Measurements from ENCODE around the gene PARD6B.
"Not testable (repeated sequence)": the region's sequence is repeated elsewhere in the genome, so short reads cannot be mapped to it uniquely, and the experiment has no call there.

The PARD6B gene

GRCh38 chr20:50746138-50746940, 15.0 kb downstream of the PARD6B start:
- no peak for DNase-seq (ENCODE audit: low read depth)

- no peak for DNase-seq (ENCODE audit: low read depth)
These were observed 15.9 kb downstream of the PARD6B start for GRCh38 chr20:50747275-50747674.

DNA sequence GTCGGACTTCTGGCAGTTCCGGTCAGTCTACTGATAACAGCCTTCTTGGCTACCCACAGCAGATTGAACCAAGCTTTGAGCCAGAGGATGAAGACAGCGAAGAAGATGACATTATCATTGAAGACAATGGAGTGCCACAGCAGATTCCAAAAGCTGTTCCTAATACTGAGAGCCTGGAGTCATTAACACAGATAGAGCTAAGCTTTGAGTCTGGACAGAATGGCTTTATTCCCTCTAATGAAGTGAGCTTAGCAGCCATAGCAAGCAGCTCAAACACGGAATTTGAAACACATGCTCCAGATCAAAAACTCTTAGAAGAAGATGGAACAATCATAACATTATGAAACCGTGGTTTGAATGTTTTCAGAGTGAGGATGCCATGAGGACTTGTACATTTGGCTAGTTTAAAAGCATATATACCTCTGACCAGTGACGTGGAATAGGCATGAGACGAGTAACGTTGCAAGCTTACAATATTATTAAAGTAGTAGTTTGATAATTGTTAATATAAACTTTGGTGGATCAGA, 18.8 kb downstream of the PARD6B start:
- DNase-seq (ENCODE audit: low read depth), result no peak

- DNase-seq (ENCODE audit: low read depth), result no peak
These were observed 21.8 kb downstream of the PARD6B start for GRCh38 chr20:50753152-50753551.

DNA sequence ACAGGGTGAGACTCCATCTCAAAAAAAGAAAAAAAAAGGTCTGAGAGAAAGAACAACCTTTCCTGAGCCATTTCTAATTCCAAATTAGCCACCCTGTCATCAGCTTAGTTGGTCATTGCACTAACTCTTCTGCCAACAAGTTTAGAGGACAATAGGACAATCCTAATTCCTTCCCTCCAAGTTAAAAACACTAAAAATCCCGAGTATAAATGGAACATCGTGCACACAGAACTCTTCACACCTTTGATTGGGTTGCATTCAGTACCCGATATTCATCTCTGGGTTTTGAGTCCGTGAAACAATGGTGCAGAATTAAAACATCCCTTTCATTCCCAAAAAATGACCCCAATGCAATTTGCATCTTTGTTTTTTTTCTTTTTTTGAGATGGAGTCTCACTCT, 23.0 kb downstream of the PARD6B start:
- DNase-seq (ENCODE audit: low read depth), result no peak

- DNase-seq (ENCODE audit: low read depth), result no peak
These were observed 25.1 kb downstream of the PARD6B start for GRCh38 chr20:50756447-50756846.

DNA sequence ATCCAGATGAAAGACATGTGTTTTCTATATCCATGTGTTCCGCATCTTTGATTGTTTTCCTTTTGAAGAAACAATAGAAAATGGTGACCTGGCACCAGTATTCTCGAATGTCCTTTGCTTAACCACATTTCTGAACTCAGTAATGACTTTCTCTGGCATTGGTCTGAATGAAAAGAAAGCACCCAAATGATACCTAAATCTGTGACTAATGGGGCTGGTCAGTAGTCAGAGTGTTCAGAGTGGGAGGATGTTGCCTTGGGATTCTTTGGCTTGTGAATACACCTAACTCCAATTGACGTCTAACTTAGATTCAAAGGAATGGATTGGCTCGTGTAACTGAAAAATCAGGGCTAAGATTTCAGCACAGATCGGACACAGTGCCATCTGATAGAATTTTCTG, 27.1 kb downstream of the PARD6B start:
- no peak for DNase-seq (ENCODE audit: low read depth)

GRCh38 chr20:50758992-50759391, 27.6 kb downstream of the PARD6B start:
- DNase-seq (ENCODE audit: low read depth), result no peak

- DNase-seq (ENCODE audit: low read depth), result no peak
These were observed 28.3 kb downstream of the PARD6B start for GRCh38 chr20:50759678-50760077.

DNA sequence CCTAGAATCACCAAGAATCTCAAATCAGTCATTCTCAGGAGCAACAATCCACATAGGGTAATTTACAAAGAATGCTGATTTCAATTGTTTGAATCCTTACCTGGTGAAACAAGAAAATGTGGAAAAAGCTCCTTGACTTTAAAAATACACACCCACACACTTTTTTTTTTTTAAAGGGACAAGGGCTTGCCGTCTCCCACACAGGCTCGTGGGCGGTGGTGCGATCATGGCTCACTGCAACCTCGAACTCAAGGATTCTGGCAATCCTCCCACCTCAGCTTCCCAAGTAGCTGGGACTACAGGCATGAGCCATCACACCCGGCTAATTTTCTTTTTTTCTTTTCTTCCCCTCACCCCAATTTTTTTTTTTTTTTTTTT, 30.7 kb downstream of the PARD6B start:
- DNase-seq (ENCODE audit: low read depth), result no peak

- no peak for DNase-seq (ENCODE audit: low read depth)
These were observed 31.2 kb downstream of the PARD6B start for GRCh38 chr20:50762435-50763220.

- DNase-seq (ENCODE audit: low read depth), result not testable (repeated sequence)
These were observed 32.4 kb downstream of the PARD6B start for GRCh38 chr20:50763550-50764458.

GRCh38 chr20:50765251-50765650, 33.9 kb downstream of the PARD6B start:
- DNase-seq (ENCODE audit: low read depth), result not testable (repeated sequence)

DNA sequence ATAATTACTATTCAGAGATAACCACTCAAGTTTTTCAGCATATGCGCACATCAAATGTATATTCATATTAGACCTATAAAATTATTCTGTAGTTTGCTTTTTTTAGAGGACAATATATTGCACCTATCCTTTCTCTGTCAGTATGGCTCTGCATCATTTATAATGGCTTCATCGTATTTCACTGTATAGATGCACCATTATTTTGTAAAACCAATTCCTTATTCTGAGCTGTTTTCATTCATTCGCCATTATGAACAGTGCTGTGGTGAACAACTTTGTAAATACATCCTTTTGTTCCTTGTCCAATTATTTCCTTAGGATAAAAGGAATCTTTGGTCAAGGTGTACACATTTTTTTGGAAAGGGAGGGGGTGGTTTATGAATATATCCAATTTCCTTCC, 34.3 kb downstream of the PARD6B start:
- DNase-seq (ENCODE audit: low read depth), result no peak

- DNase-seq (ENCODE audit: low read depth), result not testable (repeated sequence)
These were observed 35.8 kb downstream of the PARD6B start for GRCh38 chr20:50766955-50767809.

DNA sequence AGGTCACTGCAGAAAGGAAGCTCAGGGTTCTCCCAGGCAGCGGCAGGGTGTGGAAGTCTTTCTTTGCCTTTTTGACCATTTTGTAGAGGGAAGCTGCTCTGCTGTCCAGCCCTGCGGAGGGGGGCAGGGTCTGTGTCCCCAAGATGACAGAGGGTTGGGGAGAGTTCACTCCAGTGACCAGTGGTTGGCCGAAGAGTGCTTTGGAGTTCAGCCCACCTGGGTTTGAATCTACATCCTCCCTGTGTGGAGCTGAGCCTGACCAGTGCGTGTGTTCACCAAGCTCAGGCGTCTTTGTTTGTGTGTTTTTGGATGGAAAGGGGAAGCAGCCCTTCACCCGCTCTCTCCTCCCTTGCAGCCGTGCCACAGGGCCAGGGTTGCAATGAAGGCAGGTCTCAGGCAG, 37.6 kb downstream of the PARD6B start:
- not testable (repeated sequence) for DNase-seq (ENCODE audit: low read depth)

GRCh38 chr20:50769551-50770085, 38.2 kb downstream of the PARD6B start:
- DNase-seq (ENCODE audit: low read depth), result not testable (repeated sequence)

DNA sequence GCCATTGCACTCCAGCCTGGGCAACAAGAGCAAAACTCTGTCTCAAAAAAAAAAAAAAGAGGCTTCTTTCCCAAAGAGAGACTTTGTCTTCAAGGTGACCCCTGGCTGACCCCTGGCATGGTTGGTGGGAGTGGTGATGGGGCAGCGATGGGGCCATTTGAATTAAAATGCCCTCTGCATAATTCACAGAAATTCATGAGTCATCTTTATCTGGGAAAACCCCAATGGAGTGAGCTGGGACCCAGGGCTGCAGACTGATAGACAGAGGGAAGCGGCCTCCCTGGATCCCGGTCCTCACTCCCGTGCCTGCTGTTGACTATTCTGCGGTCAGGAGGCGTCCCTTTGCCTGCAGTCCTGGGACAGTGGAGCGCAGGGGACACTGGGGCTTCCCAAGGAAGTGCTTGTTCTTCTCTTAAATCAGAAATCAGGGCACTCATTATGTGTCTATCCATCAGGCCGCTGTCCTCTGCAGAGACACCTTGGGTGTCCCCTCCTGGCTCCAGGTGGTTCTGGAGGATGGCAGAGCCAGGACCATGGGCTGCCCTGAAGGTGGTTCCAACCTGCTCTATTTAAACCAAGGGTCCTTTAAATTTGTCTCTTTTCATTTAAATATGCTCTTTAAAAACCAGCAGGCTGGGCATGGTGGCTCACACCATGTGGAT, 40.2 kb downstream of the PARD6B start:
- DNase-seq (ENCODE audit: low read depth), result not testable (repeated sequence)

DNA sequence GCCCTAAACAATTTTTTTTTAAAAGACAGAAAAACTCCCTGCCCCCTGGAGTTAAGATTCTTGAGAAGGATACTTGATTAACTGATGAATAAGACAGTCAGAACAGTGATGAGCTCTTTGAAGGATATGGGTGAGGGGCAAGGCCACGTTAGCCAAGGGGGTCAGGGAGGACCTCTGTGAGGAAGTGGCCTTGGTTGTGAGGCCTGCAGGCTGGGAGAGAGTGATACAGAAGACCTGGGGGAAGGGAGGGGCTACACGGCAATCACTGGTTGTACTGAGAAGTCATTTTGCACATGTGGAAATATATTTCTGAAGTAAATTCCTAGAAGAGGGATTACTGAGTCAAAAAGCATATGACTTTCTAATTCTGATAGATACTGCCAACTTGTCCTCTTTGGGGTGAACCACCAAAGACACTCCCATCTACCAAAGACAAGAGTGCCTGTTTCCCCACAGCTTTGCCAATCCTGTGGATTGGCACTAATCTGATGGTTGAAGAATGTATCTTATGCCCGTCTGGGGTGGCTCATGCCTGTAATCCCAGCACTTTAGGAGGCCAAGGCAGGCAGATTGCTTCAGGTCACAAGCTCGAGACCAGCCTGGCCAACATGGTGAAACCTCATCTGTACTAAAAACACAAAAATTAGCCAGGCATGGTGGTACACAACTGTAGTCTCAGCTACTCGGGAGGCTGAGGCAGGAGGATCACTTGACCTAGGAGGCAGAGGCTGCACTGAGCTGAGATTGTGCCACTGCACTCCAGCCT, 41.2 kb downstream of the PARD6B start:
- no peak for DNase-seq (ENCODE audit: low read depth)
